Measurements from ENCODE around the gene NAA11. TPM values are rescaled to one million over a fixed set of nuclear protein-coding genes. Genes with fewer than 3 reads are reported as not detected.

NAA11 gene
- total RNA-seq, 2 experiments from 2014 or later = not detected

Other genes starting within 250 kb of the NAA11 start
- not detected for gene GK2, start 82.2 kb upstream of the NAA11 start, total RNA-seq